GM19452 (cell line): ENCODE measurements around the gene DAP3.

Experiments used
- ATAC-seq: cut with Tn5 transposase; IDR thresholded peaks from one replicate; pipeline ENCODE4 v1.9.1; 2021; ENCODE audit not compliant: unreplicated experiment

The DAP3 gene

GRCh38 chr1:155769257-155769656 lies 80.4 kb downstream of the DAP3 start:
- no peak for ATAC-seq

DNA sequence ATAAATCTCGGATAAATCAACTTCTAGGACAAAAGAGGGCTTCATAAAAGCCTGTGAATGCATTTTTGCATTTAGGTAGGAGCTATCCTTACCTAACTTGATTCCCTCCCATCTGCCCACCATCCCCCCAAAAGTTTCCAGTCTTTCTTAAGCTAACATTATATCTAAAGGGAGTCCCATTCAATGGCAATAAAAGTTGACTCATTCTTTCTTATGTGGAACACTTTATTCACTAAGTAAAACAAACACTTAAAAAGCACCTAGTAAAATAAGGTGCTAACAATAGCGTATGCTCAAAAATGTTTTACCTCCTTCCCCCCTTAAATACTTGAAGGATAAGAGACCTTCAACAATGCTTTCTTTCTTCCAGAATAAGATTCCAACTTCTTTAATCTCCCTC lies 84.3 kb downstream of the DAP3 start:
- ATAC-seq = no peak

DNA sequence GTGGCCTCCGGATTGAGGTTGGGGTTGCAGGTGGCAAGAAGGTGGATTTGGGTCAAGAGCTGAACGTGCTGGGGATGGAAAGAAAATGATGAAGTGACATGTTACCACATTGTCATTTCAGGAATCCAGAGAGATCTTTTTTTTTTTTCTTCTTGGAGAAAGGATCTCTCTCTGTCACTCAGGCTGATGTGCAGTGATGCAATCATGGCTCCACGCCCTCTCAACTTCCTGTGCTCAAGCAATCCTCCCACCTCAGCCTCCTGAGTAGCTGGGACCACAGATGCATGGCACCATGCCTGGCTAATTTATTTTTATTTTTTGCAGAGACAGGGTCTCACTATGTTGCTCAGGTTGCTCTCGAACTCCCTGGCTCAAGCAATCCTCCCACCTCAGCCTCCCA lies 87.5 kb downstream of the DAP3 start:
- ATAC-seq = no peak

DNA sequence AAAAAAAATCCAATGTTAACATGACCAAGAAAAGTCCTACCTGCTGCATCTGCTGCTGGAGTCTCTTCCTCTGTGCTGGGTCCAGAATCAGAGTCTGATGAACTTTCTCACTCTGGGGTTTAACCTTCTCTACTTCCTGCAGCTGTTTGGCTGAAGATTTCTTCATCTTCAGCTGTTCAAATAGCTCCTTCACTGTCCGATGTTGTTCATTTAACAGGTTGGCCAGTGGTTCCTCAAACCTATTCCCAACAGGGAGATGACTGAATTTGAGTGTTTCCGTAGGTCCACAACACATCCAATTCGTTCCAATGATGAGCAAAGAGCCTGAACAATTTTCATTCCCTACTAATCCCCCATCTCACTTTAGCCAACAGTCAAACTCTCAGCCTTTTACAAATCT lies 88.7 kb downstream of the DAP3 start:
- ATAC-seq = no peak
